ENCODE data around the gene CTCFL. TPM values are rescaled to one million over a fixed set of nuclear protein-coding genes. Genes with fewer than 3 reads are reported as not detected.

The CTCFL gene
- total RNA-seq, 1 donor from 2014 or later: not detected

DNA sequence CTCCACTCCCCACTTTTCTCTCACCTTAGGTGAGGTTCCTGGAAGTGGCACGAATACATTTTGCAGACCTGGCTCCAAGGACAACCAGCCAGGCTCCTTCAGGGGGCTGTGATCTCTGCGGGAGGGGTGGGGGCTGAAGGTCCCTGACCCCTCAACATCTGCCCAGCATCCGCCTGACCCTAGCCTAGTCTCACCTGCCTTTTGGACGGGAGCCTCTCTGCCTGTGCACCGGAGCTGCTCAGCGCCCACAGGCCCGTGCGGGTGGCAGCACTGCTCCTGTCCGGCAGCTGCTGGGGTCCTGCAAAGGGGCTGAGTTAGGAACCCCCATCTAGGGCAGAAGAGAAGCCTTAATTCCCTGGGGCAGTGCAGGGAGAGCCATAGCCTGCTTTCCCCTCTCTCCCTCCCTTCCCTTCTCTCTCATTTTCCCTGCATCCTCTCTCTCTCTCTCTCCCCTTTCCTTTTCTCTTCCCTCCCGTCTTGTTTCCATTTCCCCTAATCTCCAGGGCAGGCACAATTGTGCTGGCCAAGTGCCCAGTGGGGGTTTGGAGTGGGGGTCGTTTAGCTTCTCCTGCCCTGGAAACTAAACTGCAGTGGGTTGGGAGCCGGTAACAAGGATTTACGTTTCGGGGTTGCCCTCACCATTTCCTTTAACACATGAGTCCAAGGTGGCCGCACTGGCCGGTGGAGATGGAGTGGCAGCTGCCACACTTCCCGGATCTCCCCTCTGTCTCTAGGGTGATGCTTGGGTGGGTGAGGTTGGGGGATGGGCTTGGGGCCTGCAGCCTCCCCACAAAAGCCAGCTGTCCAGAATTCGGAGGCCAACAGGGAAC, 54.1 kb downstream of the CTCFL start:
- Histone ChIP-seq H3K9ac (no peak overlapping the region), H3K79me2 (ENCODE audit: low read depth) (no peaks in the 10 kb centered on the region), H4K20me1 (ENCODE audit: low read depth) (no peaks in the 10 kb centered on the region), H3K4me2 (peak overlapping the region; percentile 68), H2AFZ (replicated peaks) (peak overlapping the region; percentile 73), H3K4me3 (peak overlapping the region; percentile 14), H3K27ac (no peak overlapping the region), H3K27me3 (no peaks in the 10 kb centered on the region), H3K36me3 (no peaks in the 10 kb centered on the region), H3K9me3 (ENCODE audit: low read depth) (no peaks in the 10 kb centered on the region), H3K4me1 (peaks cover 39% of the 10 kb centered on the region), H3F3A (ENCODE audit: low read depth) (peaks cover 23% of the 10 kb centered on the region)
- Mint-ChIP-seq H3K27me3 (ENCODE audit: insufficient read depth, low read depth) (peaks cover 13% of the 10 kb centered on the region), H3K4me1 (peaks cover 51% of the 10 kb centered on the region), H3K9me3 (peaks cover 2% of the 10 kb centered on the region), H3K4me3 (peak overlapping the region; percentile 21), H3K27ac (no peak overlapping the region), H3K36me3 (no peaks in the 10 kb centered on the region)
- no peak for TF ChIP-seq EZH2phosphoT487 (IDR thresholded peaks at IDR 0.05)
- TF ChIP-seq EZH2 (IDR thresholded peaks at IDR 0.05): no peak
- TF ChIP-seq, protein P1, sequence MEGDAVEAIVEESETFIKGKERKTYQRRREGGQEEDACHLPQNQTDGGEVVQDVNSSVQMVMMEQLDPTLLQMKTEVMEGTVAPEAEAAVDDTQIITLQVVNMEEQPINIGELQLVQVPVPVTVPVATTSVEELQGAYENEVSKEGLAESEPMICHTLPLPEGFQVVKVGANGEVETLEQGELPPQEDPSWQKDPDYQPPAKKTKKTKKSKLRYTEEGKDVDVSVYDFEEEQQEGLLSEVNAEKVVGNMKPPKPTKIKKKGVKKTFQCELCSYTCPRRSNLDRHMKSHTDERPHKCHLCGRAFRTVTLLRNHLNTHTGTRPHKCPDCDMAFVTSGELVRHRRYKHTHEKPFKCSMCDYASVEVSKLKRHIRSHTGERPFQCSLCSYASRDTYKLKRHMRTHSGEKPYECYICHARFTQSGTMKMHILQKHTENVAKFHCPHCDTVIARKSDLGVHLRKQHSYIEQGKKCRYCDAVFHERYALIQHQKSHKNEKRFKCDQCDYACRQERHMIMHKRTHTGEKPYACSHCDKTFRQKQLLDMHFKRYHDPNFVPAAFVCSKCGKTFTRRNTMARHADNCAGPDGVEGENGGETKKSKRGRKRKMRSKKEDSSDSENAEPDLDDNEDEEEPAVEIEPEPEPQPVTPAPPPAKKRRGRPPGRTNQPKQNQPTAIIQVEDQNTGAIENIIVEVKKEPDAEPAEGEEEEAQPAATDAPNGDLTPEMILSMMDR (IDR thresholded peaks at IDR 0.05): no peak
- peak; percentile 30 for DNase-seq (ENCODE audit: low spot score)

DNA sequence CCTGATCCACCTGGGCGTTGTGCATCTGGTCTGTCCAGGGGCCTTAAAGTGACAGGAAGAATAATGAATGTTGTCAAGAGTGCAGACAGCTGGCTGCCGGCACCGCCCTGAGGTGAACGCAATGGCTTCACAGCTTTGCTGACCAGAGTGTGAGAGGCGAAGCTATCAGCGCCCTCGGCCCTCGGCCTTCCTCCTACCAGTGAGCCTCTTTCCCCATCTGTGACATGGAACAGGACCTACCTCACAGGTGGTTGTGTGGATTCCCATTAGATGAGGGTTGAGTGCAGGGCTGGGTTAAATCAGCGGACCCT, 54.8 kb downstream of the CTCFL start:
- Histone ChIP-seq H3K27ac (no peak overlapping the region), H3K79me2 (ENCODE audit: low read depth) (no peaks in the 10 kb centered on the region), H2AFZ (replicated peaks) (peak overlapping the region; percentile 73), H4K20me1 (ENCODE audit: low read depth) (no peaks in the 10 kb centered on the region), H3K27me3 (no peaks in the 10 kb centered on the region), H3K9ac (no peak overlapping the region), H3K36me3 (no peaks in the 10 kb centered on the region), H3K9me3 (ENCODE audit: low read depth) (no peaks in the 10 kb centered on the region), H3K4me1 (peaks cover 39% of the 10 kb centered on the region), H3F3A (ENCODE audit: low read depth) (peaks cover 18% of the 10 kb centered on the region), H3K4me2 (peak overlapping the region; percentile 68), H3K4me3 (no peak overlapping the region)
- TF ChIP-seq, protein P1 (IDR thresholded peaks at IDR 0.05): no peak
- TF ChIP-seq EZH2phosphoT487 (IDR thresholded peaks at IDR 0.05) (no peak), EZH2 (IDR thresholded peaks at IDR 0.05) (no peak)
- Mint-ChIP-seq H3K4me3 (no peak overlapping the region), H3K4me1 (peaks cover 45% of the 10 kb centered on the region), H3K9me3 (peaks cover 2% of the 10 kb centered on the region), H3K27me3 (ENCODE audit: insufficient read depth, low read depth) (peaks cover 10% of the 10 kb centered on the region), H3K27ac (no peak overlapping the region), H3K36me3 (no peaks in the 10 kb centered on the region)
- peak; percentile 27 for DNase-seq (ENCODE audit: low spot score)

DNA sequence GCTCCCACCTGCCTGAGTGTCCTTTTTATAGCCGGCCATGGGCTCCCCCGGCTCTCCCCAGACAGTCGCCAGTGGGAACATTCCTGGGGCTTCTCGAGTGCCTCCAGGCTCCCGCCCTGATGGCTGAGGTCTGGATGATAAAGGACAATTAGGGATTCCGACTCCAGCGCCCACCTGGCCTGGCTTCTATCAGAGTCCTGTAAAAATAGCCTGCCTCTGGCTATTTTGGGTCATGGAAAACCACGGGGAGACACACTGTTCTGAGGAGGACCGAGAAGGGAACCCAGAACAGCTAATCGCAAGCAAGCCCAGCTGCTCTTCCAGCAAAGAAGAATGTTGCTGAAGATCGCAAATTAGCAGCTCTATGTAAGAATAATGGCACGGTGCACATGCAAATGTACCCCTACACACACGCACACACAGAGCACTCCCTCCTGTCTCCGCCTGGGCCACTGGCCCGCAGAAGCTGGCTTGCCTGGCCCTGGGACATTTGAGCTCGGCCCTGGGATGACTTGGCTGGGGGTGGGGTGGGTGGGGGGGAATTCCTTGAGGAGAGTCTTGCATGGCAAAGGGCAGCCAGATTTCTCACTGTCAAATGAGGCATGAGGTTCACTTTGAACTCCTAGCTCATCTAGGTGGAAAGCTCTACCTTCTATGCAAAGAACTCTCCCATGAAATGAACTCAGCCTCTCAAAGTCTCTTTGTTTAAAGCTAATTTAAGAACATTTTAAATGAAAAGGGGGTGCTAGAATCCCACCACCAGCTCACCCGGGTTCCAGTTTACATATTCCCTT, 55.3 kb downstream of the CTCFL start:
- H3K4me3 ChIP-seq: no peak overlapping the region
- H3K27me3 Mint-ChIP-seq (ENCODE audit: insufficient read depth, low read depth): peaks cover 12% of the 10 kb centered on the region
- H4K20me1 ChIP-seq (ENCODE audit: low read depth): no peaks in the 10 kb centered on the region
- no peak overlapping the region for H3K9ac ChIP-seq
- H3K9me3 ChIP-seq (ENCODE audit: low read depth): no peaks in the 10 kb centered on the region
- H3K36me3 ChIP-seq: no peaks in the 10 kb centered on the region
- peaks cover 21% of the 10 kb centered on the region for H3F3A ChIP-seq (ENCODE audit: low read depth)
- peaks cover 39% of the 10 kb centered on the region for H3K4me1 ChIP-seq
- H3K9me3 Mint-ChIP-seq: peaks cover 2% of the 10 kb centered on the region
- H3K4me1 Mint-ChIP-seq: peaks cover 45% of the 10 kb centered on the region
- TF ChIP-seq EZH2phosphoT487 (IDR thresholded peaks at IDR 0.05) (no peak), EZH2 (IDR thresholded peaks at IDR 0.05) (no peak)
- TF ChIP-seq, protein P1 (IDR thresholded peaks at IDR 0.05): no peak
- no peak overlapping the region for H3K27ac ChIP-seq
- peak; percentile 22 for DNase-seq (ENCODE audit: low spot score)
- no peaks in the 10 kb centered on the region for H3K79me2 ChIP-seq (ENCODE audit: low read depth)
- H3K27ac Mint-ChIP-seq: no peak overlapping the region
- no peak overlapping the region for H3K4me3 Mint-ChIP-seq
- H2AFZ ChIP-seq (replicated peaks): no peak overlapping the region
- no peaks in the 10 kb centered on the region for H3K36me3 Mint-ChIP-seq
- no peaks in the 10 kb centered on the region for H3K27me3 ChIP-seq
- peak overlapping the region; percentile 68 for H3K4me2 ChIP-seq

Data from neural progenitor cell (in vitro differentiated cells).